GM21576 (cell line): Measurements from ENCODE around the gene PFDN4.

ENCODE experiments used
- ATAC-seq: cut with Tn5 transposase; IDR thresholded peaks from one replicate; pipeline ENCODE4 v1.9.1; 2021; ENCODE audit warnings: mild to moderate bottlenecking, moderate library complexity; ENCODE audit not compliant: unreplicated experiment

PFDN4 gene

GRCh38 chr20:54173653-54174456 is 34.0 kb upstream of the PFDN4 start, which contains the start of gene CYP24A1:
Gene CYP24A1 (minus strand): TSS chr20:54173986. CDS start chr20:54173579, 407 bp downstream.
- ATAC-seq = no peak

- ATAC-seq = no peak
Observed at GRCh38 chr20:54174457-54175175, 33.3 kb upstream of the PFDN4 start.

GRCh38 chr20:54176610-54177009 is 31.3 kb upstream of the PFDN4 start:
- ATAC-seq = no peak

- no peak for ATAC-seq
Observed at GRCh38 chr20:54177378-54177777, 30.5 kb upstream of the PFDN4 start.

GRCh38 chr20:54178256-54178655 is 29.6 kb upstream of the PFDN4 start:
- ATAC-seq = no peak

- no peak for ATAC-seq
Observed at GRCh38 chr20:54179946-54180345, 27.9 kb upstream of the PFDN4 start.

- no peak for ATAC-seq
Observed at GRCh38 chr20:54180931-54181330, 27.0 kb upstream of the PFDN4 start.

GRCh38 chr20:54184071-54184470 is 23.8 kb upstream of the PFDN4 start:
- no peak for ATAC-seq

- ATAC-seq = no peak
Observed at GRCh38 chr20:54184904-54185626, 22.8 kb upstream of the PFDN4 start.

- ATAC-seq = no peak
Observed at GRCh38 chr20:54188132-54188849, 19.6 kb upstream of the PFDN4 start.

GRCh38 chr20:54189630-54190029 is 18.3 kb upstream of the PFDN4 start:
- no peak for ATAC-seq

GRCh38 chr20:54190217-54190616 is 17.7 kb upstream of the PFDN4 start:
- ATAC-seq = no peak

- ATAC-seq = no peak
Observed at GRCh38 chr20:54193817-54194216, 14.1 kb upstream of the PFDN4 start.

- ATAC-seq = no peak
Observed at GRCh38 chr20:54194724-54195438, 13.0 kb upstream of the PFDN4 start.

GRCh38 chr20:54195483-54196472 is 12.1 kb upstream of the PFDN4 start:
- ATAC-seq = no peak

- ATAC-seq = no peak
Observed at GRCh38 chr20:54197621-54198604, 10.0 kb upstream of the PFDN4 start.

GRCh38 chr20:54199283-54199682 is 8.6 kb upstream of the PFDN4 start:
- no peak for ATAC-seq

GRCh38 chr20:54199721-54200176 is 8.1 kb upstream of the PFDN4 start:
- ATAC-seq = no peak
